IPS-18c (cell line): ENCODE measurements around the gene ZFP30.
A peak's percentile ranks its signal among the peaks of the same experiment; 100 is the strongest.
"Not testable (repeated sequence)": the region's sequence is repeated elsewhere in the genome, so short reads cannot be mapped to it uniquely, and the experiment has no call there.

Experiments
- H3K4me3 ChIP-seq: 2 replicates; pipeline ENCODE4 v1.7.0; 2013; ENCODE audit warnings: low read depth, mild to moderate bottlenecking, low read length, moderate library complexity; ENCODE audit not compliant: insufficient read depth
- H3K9me3 ChIP-seq: one replicate; pipeline ENCODE4 v1.6.1; 2013; ENCODE audit warnings: mild to moderate bottlenecking, low read length, moderate library complexity; ENCODE audit not compliant: control insufficient read depth, insufficient read depth

Gene ZFP30

GRCh38 chr19:37655301-37655688 lies at the start of gene ZFP30:
TSS of gene ZFP30 (minus strand) at chr19:37655465. CDS start at chr19:37647822, 7,643 bp downstream.
- H3K4me3 ChIP-seq = peak within 1 kb of the TSS; percentile 89
- no peaks in the 10 kb centered on the region for H3K9me3 ChIP-seq

GRCh38 chr19:37699057-37699456 lies 43.8 kb upstream of the ZFP30 start:
- Histone ChIP-seq H3K9me3 (no peaks in the 10 kb centered on the region), H3K4me3 (no peak overlapping the region)

- Histone ChIP-seq H3K4me3 (no peak overlapping the region), H3K9me3 (no peaks in the 10 kb centered on the region)
Observed at GRCh38 chr19:37698216-37698615, 43.0 kb upstream of the ZFP30 start.

GRCh38 chr19:37695144-37695899 lies 40.1 kb upstream of the ZFP30 start:
- H3K9me3 ChIP-seq = no peaks in the 10 kb centered on the region
- H3K4me3 ChIP-seq = no peak overlapping the region

- no peak overlapping the region for H3K4me3 ChIP-seq
- no peaks in the 10 kb centered on the region for H3K9me3 ChIP-seq
Observed at GRCh38 chr19:37692956-37693620, 37.8 kb upstream of the ZFP30 start.

GRCh38 chr19:37691881-37692504 lies 36.7 kb upstream of the ZFP30 start:
- no peaks in the 10 kb centered on the region for H3K9me3 ChIP-seq
- peak overlapping the region; percentile 77 for H3K4me3 ChIP-seq

- Histone ChIP-seq H3K4me3 (no peak overlapping the region), H3K9me3 (peaks cover 4% of the 10 kb centered on the region)
Observed at GRCh38 chr19:37683520-37683919, 28.3 kb upstream of the ZFP30 start.

- no peak overlapping the region for H3K4me3 ChIP-seq
- H3K9me3 ChIP-seq = peaks cover 8% of the 10 kb centered on the region
Observed at GRCh38 chr19:37669450-37669914, 14.2 kb upstream of the ZFP30 start.

GRCh38 chr19:37657157-37657556 lies 1.9 kb upstream of the ZFP30 start:
- H3K4me3 ChIP-seq, H3K9me3 ChIP-seq: not testable (repeated sequence)

GRCh38 chr19:37655689-37656371 lies 565 bp upstream of the ZFP30 start:
- H3K4me3 ChIP-seq = peak overlapping the region; percentile 89
- no peaks in the 10 kb centered on the region for H3K9me3 ChIP-seq

- Histone ChIP-seq H3K4me3 (peak overlapping the region; percentile 89), H3K9me3 (no peaks in the 10 kb centered on the region)
Observed at GRCh38 chr19:37654629-37655300, 500 bp downstream of the ZFP30 start.

GRCh38 chr19:37654118-37654517 lies 1.1 kb downstream of the ZFP30 start:
- Histone ChIP-seq H3K9me3 (no peaks in the 10 kb centered on the region), H3K4me3 (peak overlapping the region; percentile 89)

GRCh38 chr19:37635076-37636056 lies 19.9 kb downstream of the ZFP30 start:
- Histone ChIP-seq H3K4me3 (no peak overlapping the region), H3K9me3 (peaks cover 16% of the 10 kb centered on the region)

GRCh38 chr19:37594982-37595382 lies 60.3 kb downstream of the ZFP30 start:
- Histone ChIP-seq H3K9me3 (peaks cover under 1% of the 10 kb centered on the region), H3K4me3 (peak overlapping the region; percentile 88)

- peak within 1 kb of the TSS; percentile 88 for H3K4me3 ChIP-seq
- peaks cover 2% of the 10 kb centered on the region for H3K9me3 ChIP-seq
Observed at GRCh38 chr19:37594304-37594981, 60.8 kb downstream of the ZFP30 start, which contains the start of the genes ZNF540 and ZNF571. TSS of gene ZNF540 (plus strand) at chr19:37594876. CDS start at chr19:37598448, 3,572 bp downstream. TSS of gene ZNF571 (minus strand) at chr19:37594792. CDS start at chr19:37586676, 8,116 bp downstream.
